ENCODE measurements around the gene MTCP1. TPM values are rescaled to one million over a fixed set of nuclear protein-coding genes. Genes with fewer than 3 reads are reported as not detected.
A peak's percentile ranks its signal among the peaks of the same experiment; 100 is the strongest.

The MTCP1 gene
- total RNA-seq (2014; rRNA removed; shearing (Covaris generic); ENCODE audit: low replicate concordance), result 4.7 and 19.2 TPM in 2 replicates

DNA sequence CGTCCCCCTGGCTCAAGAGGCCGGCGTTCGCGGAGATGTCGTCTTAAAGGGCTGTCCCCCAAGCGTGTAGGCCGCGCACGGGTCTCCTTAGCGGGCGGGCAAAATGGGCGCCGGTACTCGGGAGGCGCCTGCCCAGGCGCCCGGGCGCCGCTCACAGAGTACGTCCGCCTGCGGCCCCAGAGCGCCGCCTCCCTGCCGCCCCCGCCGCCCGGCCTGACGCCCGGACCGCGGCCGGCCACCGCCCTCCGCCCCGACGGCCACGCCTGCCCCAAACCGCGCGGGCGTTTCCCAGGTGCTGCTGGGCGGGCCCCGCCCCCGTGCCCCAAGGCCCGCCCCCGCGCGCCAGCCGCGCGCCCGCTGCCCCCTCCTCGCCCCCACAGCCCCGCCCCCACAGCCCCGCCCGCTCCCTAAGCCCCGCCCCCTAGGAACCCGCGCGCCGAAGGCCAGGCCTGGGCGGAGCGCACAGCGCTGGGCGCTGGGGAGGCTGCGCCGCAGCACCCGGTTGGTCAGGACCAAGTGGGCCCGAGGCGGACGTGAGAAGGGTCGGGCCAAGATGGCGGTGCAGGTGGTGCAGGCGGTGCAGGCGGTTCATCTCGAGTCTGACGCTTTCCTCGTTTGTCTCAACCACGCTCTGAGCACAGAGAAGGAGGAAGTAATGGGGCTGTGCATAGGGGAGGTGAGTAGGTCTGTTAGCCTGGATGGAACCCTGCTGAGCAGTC is at the start of gene MTCP1, which contains the start of the genes BRCC3 and CMC4:
MTCP1 (minus strand) TSS at position 162 of the 719 bp plus-strand sequence. CDS start 5,126 bp downstream, outside the sequence.
BRCC3 (plus strand) TSS at position 534 of the 719 bp plus-strand sequence; CDS start at position 554, 20 bp downstream.
CMC4 (minus strand) TSS at position 162 of the 719 bp plus-strand sequence. CDS start 7,113 bp downstream, outside the sequence.
- DNase-seq (ENCODE audit: low read depth), result peak; percentile 60
- in situ Hi-C loops (cut with HindIII; ENCODE audit: low pct_unique_long_range_greater_than_20kb, low sequenced_read_pairs), result no loop called here

GRCh38 chrX:155115174-155115819 is 44.4 kb upstream of the MTCP1 start:
- in situ Hi-C loops (cut with HindIII; ENCODE audit: low pct_unique_long_range_greater_than_20kb, low sequenced_read_pairs), result no loop called here
- no peak for DNase-seq (ENCODE audit: low read depth)

- DNase-seq (ENCODE audit: low read depth), result no peak
- in situ Hi-C loops (cut with HindIII; ENCODE audit: low pct_unique_long_range_greater_than_20kb, low sequenced_read_pairs), result no loop called here
These were observed 42.2 kb upstream of the MTCP1 start for GRCh38 chrX:155113097-155113496.

DNA sequence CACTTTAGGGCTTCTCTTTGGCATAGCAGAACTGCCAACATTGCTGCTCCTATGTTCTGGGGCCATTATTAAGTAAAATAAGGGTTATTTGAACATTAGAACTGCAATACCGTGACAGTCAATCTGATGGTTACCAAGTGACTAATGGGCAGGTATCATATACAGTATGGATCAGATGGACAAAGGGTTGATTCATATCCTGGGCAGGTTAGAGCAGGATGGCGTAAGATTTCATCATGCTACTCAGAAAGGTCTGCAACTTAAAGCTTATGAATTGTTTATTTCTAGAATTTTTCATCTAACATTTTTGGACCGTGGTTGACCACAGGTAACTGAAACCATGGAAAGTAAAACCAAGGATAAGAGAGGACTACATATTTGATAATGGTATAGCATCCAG is 41.2 kb upstream of the MTCP1 start:
- no peak for DNase-seq (ENCODE audit: low read depth)
- in situ Hi-C loops (cut with HindIII; ENCODE audit: low pct_unique_long_range_greater_than_20kb, low sequenced_read_pairs), result no loop called here

DNA sequence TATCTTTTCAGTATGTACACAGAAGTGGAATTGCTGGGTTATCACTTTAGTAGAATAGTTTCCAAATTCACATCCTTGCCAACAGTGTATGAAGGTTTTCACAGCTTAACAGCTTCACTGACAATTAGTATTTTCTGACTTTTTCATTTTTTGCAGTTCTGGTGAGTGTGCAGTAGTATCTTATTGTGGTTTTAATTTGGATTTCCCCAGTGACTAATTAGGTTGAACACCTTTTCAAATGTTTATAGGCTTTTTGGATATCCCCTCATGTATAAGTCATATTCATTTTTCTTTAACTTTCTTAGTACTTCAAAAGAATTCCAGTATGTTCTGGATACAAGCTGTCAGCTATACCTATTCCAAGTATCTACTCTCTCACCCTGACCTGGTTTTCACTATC is 37.5 kb upstream of the MTCP1 start:
- in situ Hi-C loops (cut with HindIII; ENCODE audit: low pct_unique_long_range_greater_than_20kb, low sequenced_read_pairs), result no loop called here
- DNase-seq (ENCODE audit: low read depth), result no peak

GRCh38 chrX:155105919-155106318 is 35.0 kb upstream of the MTCP1 start:
- DNase-seq (ENCODE audit: low read depth), result no peak
- in situ Hi-C loops (cut with HindIII; ENCODE audit: low pct_unique_long_range_greater_than_20kb, low sequenced_read_pairs), result no loop called here

- in situ Hi-C loops (cut with HindIII; ENCODE audit: low pct_unique_long_range_greater_than_20kb, low sequenced_read_pairs), result no loop called here
- DNase-seq (ENCODE audit: low read depth), result no peak
These were observed 23.6 kb upstream of the MTCP1 start for GRCh38 chrX:155094468-155095061.

DNA sequence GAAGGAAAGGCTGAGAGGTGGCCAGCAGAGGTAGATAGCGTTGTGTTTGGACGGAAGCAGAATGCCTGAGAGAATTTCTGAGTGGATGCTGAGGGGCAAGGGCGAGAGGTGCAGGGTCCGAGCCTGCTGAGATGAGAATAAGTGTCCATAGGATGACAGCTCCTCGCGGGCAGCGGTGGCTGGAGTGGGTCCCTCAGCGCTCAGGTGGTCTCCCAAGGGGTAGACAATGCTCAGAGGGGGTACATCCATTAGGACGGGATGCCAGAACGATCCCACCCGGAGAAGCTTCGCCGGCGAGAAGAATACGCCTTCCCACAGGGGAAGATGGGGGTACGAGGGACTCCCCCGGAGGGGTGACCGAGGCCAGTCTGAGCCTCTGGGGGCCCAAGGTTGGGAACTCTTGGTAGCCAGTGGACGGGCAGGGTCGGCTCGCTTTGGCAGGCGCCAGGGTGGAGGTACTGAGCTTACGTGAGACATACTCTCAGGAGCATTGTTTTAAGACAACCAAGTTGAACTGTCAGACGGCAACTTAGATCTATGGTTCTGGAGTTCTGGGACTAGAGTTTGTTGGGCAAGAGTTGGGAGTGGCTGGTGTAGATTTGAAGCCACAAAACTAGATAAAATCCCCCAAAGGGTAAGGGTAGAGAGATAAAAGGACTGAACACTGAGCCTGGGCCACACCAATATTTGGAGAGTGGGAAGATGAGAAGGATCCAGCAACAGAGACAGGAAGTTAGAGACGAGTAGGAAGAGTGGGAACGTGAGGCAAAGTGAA is 16.2 kb upstream of the MTCP1 start:
- in situ Hi-C loops (cut with HindIII; ENCODE audit: low pct_unique_long_range_greater_than_20kb, low sequenced_read_pairs), result no loop called here
- no peak for DNase-seq (ENCODE audit: low read depth)

- in situ Hi-C loops (cut with HindIII; ENCODE audit: low pct_unique_long_range_greater_than_20kb, low sequenced_read_pairs), result no loop called here
- DNase-seq (ENCODE audit: low read depth), result no peak
These were observed 15.4 kb upstream of the MTCP1 start for GRCh38 chrX:155086202-155086840.

DNA sequence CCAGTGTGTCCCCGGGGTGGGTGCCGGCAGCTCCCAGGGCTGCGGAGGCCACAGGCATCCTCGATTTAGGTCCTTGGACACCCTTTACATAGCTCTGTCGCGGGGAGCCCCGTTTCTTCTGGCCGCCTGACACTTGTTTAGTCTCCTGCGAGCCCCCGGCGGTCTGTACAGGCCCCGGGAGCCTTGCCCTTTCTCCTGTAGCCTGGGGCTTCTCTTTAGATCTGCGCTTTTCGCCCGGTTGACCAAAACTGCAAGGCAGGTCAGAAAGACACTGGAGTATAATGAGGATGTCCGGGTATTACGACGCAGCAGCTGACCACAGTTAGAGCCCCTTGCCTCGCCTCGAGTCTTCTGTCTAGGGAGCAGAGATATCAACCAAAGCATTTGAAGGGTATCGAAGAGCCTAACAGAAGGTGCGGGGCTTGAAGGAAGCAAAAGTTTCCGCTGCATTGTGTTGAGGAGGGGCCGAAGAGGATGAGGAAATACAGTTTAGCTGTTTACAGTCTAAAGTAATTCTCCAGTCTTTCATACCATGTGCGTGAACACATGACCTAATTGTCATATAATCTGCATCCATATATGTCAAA is 851 bp upstream of the MTCP1 start:
- DNase-seq (ENCODE audit: low read depth), result no peak
- in situ Hi-C loops (cut with HindIII; ENCODE audit: low pct_unique_long_range_greater_than_20kb, low sequenced_read_pairs), result no loop called here

DNA sequence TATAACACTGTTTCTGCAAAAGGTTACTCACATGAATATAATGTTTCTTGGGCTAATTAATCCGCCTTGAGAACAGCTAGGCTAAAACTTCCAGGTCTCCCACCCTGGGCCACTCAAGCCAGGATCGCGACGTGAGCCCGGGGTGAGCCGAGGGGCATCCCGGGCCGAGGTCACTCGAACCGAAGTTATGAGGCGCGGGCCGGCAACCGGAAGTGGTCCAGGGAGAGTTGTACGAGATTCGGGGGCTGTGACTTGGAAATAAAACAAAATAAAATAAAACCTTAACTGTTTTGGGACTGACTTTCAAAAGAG is 317 bp downstream of the MTCP1 start:
- DNase-seq (ENCODE audit: low read depth), result no peak
- in situ Hi-C loops (cut with HindIII; ENCODE audit: low pct_unique_long_range_greater_than_20kb, low sequenced_read_pairs), result no loop called here

GRCh38 chrX:155070038-155070437 is 898 bp downstream of the MTCP1 start:
- DNase-seq (ENCODE audit: low read depth), result no peak
- in situ Hi-C loops (cut with HindIII; ENCODE audit: low pct_unique_long_range_greater_than_20kb, low sequenced_read_pairs), result no loop called here

DNA sequence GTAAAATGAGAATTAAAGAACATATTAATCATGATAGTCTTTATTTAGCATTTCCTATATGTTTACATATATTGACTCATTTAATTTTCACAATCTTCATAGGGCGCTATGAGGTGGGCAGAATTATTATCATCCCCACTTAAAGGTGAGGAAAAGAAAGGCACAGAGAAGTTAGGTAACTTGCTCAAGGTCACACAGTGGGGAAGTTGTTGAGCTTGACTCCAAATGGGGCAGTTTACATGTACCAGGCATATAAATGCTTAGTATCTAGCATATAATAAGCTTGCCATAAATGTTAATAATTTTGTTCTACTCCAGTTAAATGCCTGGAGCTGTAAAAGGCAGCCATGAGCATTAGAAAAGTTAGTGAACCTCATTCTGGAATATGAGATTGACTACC is 1.5 kb downstream of the MTCP1 start:
- no peak for DNase-seq (ENCODE audit: low read depth)
- in situ Hi-C loops (cut with HindIII; ENCODE audit: low pct_unique_long_range_greater_than_20kb, low sequenced_read_pairs), result no loop called here

- DNase-seq (ENCODE audit: low read depth), result peak; percentile 51
- in situ Hi-C loops (cut with HindIII; ENCODE audit: low pct_unique_long_range_greater_than_20kb, low sequenced_read_pairs), result no loop called here
These were observed 2.8 kb downstream of the MTCP1 start for GRCh38 chrX:155068165-155068564.

- in situ Hi-C loops (cut with HindIII; ENCODE audit: low pct_unique_long_range_greater_than_20kb, low sequenced_read_pairs), result no loop called here
- no peak for DNase-seq (ENCODE audit: low read depth)
These were observed 5.8 kb downstream of the MTCP1 start for GRCh38 chrX:155065035-155065734.

GRCh38 chrX:155061760-155062159 is 9.2 kb downstream of the MTCP1 start:
- DNase-seq (ENCODE audit: low read depth), result no peak

More at GRCh38 chrX:155061760-155062159, 9.2 kb downstream of the MTCP1 start:
- in situ Hi-C loops (cut with HindIII; ENCODE audit: low pct_unique_long_range_greater_than_20kb, low sequenced_read_pairs), result no loop called here
